ENCODE measurements around the gene ABLIM2.

Gene ABLIM2

GRCh38 chr4:8082517-8083055 lies 76.0 kb downstream of the ABLIM2 start:
- TF ChIP-seq ZNF70 (CRISPR knock-in tag; IDR thresholded peaks at IDR 0.05) (no peak), ZC3H10 (CRISPR knock-in tag; IDR thresholded peaks at IDR 0.05) (no peak), OSR1 (CRISPR knock-in tag; IDR thresholded peaks at IDR 0.05) (no peak), CREB5 (CRISPR knock-in tag; IDR thresholded peaks at IDR 0.05; ENCODE audit: low read depth) (no peak), ZFP30 (CRISPR knock-in tag; IDR thresholded peaks at IDR 0.05) (no peak)
- ATAC-seq, result no peak

- TF ChIP-seq CSDC2 (CRISPR knock-in tag; IDR thresholded peaks at IDR 0.05), result no peak
- no peak for TF ChIP-seq PPARA (CRISPR knock-in tag; IDR thresholded peaks at IDR 0.05; ENCODE audit: borderline replicate concordance)
- TF ChIP-seq ISL1 (CRISPR knock-in tag; IDR thresholded peaks at IDR 0.05), result no peak
- TF ChIP-seq ZC3H10 (CRISPR knock-in tag; IDR thresholded peaks at IDR 0.05), result no peak
- TF ChIP-seq ARNTL (CRISPR knock-in tag; IDR thresholded peaks at IDR 0.05; ENCODE audit: borderline replicate concordance, low read depth), result no peak
- TF ChIP-seq ESRRG (CRISPR knock-in tag; IDR thresholded peaks at IDR 0.05), result no peak
- TF ChIP-seq ZFP3 (CRISPR knock-in tag; IDR thresholded peaks at IDR 0.05), result no peak
- no peak for TF ChIP-seq OSR1 (CRISPR knock-in tag; IDR thresholded peaks at IDR 0.05)
- no peak for TF ChIP-seq RARB (CRISPR knock-in tag; IDR thresholded peaks at IDR 0.05)
- TF ChIP-seq PATZ1 (CRISPR knock-in tag; IDR thresholded peaks at IDR 0.05; ENCODE audit: borderline replicate concordance), result no peak
- no peak for TF ChIP-seq SNAI2 (CRISPR knock-in tag; IDR thresholded peaks at IDR 0.05)
- TF ChIP-seq ZFP30 (CRISPR knock-in tag; IDR thresholded peaks at IDR 0.05), result no peak
- TF ChIP-seq ZNF565 (CRISPR knock-in tag; conservative IDR thresholded peaks at IDR 0.05; ENCODE audit: low read depth), result no peak
- no peak for TF ChIP-seq GLIS3 (CRISPR knock-in tag; IDR thresholded peaks at IDR 0.05)
- TF ChIP-seq BACH2 (CRISPR knock-in tag; IDR thresholded peaks at IDR 0.05; ENCODE audit: borderline replicate concordance), result no peak
- TF ChIP-seq TCF4 (CRISPR knock-in tag; IDR thresholded peaks at IDR 0.05; ENCODE audit: borderline replicate concordance), result no peak
- no peak for ATAC-seq
Measured at GRCh38 chr4:8081621-8082516, 76.7 kb downstream of the ABLIM2 start.

GRCh38 chr4:8081171-8081570 lies 77.4 kb downstream of the ABLIM2 start:
- TF ChIP-seq TSHZ2 (CRISPR knock-in tag; IDR thresholded peaks at IDR 0.05) (no peak), POU6F1 (CRISPR knock-in tag; IDR thresholded peaks at IDR 0.05; ENCODE audit: borderline replicate concordance, low read depth) (no peak), RARB (CRISPR knock-in tag; IDR thresholded peaks at IDR 0.05) (no peak), ZFP3 (CRISPR knock-in tag; IDR thresholded peaks at IDR 0.05) (no peak), ZNF70 (CRISPR knock-in tag; IDR thresholded peaks at IDR 0.05) (no peak), TCF4 (CRISPR knock-in tag; IDR thresholded peaks at IDR 0.05; ENCODE audit: borderline replicate concordance) (no peak), SNAI2 (CRISPR knock-in tag; IDR thresholded peaks at IDR 0.05) (no peak), CSRNP3 (CRISPR knock-in tag; IDR thresholded peaks at IDR 0.05) (no peak), GLIS3 (CRISPR knock-in tag; IDR thresholded peaks at IDR 0.05) (no peak), ZNF8 (CRISPR knock-in tag; IDR thresholded peaks at IDR 0.05) (no peak), BACH2 (CRISPR knock-in tag; IDR thresholded peaks at IDR 0.05; ENCODE audit: borderline replicate concordance) (no peak), PPARA (CRISPR knock-in tag; IDR thresholded peaks at IDR 0.05; ENCODE audit: borderline replicate concordance) (no peak), CREB5 (CRISPR knock-in tag; IDR thresholded peaks at IDR 0.05; ENCODE audit: low read depth) (no peak), ISL1 (CRISPR knock-in tag; IDR thresholded peaks at IDR 0.05) (no peak), ZFP30 (CRISPR knock-in tag; IDR thresholded peaks at IDR 0.05) (no peak), ZNF565 (CRISPR knock-in tag; conservative IDR thresholded peaks at IDR 0.05; ENCODE audit: low read depth) (no peak), OSR1 (CRISPR knock-in tag; IDR thresholded peaks at IDR 0.05) (no peak), TOX (CRISPR knock-in tag; IDR thresholded peaks at IDR 0.05; ENCODE audit: borderline replicate concordance) (no peak)
- ATAC-seq, result no peak

Measured in SK-N-SH treated with all-trans-retinoic acid at 6 μM for 48 hours (cell line).